ENCODE measurements around the gene PXK. TPM values are rescaled to one million over a fixed set of nuclear protein-coding genes. Genes with fewer than 3 reads are reported as not detected.

PXK gene
- total RNA-seq, 1 experiment from 2014 or later = 353 TPM

- H3K4me2 ChIP-seq (ENCODE audit: low read depth, low read length, poor library complexity, severe bottlenecking) = peak overlapping the region; percentile 95
- H3K9me3 ChIP-seq (ENCODE audit: low read length) = no peaks in the 10 kb centered on the region
- H3K4me1 ChIP-seq (ENCODE audit: low read length) = peaks cover 98% of the 10 kb centered on the region
- no peak overlapping the region for H2AFZ ChIP-seq (ENCODE audit: low read length)
- peak overlapping the region; percentile 36 for H3K4me3 ChIP-seq (ENCODE audit: low read length)
- peaks cover 84% of the 10 kb centered on the region for H3K79me2 ChIP-seq (ENCODE audit: low read length)
- peaks cover 28% of the 10 kb centered on the region; the same call in 1 of the 2 replicates for H3K36me3 ChIP-seq (ENCODE audit: insufficient read depth, low read length)
- no peaks in the 10 kb centered on the region for H3K9me2 ChIP-seq (replicated peaks; ENCODE audit: insufficient read depth, low read length)
- peak overlapping the region; percentile 100 for H3K27ac ChIP-seq (ENCODE audit: low read length)
- DNase-seq = peak; percentile 74
- peak overlapping the region; percentile 74 for H3K9ac ChIP-seq (ENCODE audit: low read length)
- peaks cover 8% of the 10 kb centered on the region; the same call in 1 of the 2 replicates for H4K20me1 ChIP-seq (ENCODE audit: insufficient read depth, low read depth, low read length)
- no peaks in the 10 kb centered on the region for H3K27me3 ChIP-seq (ENCODE audit: low read length)
These were observed 21.2 kb downstream of the PXK start for GRCh38 chr3:58353722-58354553.

GRCh38 chr3:58355179-58355578 lies 22.5 kb downstream of the PXK start:
- no peaks in the 10 kb centered on the region for H3K9me2 ChIP-seq (replicated peaks; ENCODE audit: insufficient read depth, low read length)
- H2AFZ ChIP-seq (ENCODE audit: low read length) = no peak overlapping the region
- peak overlapping the region; percentile 100 for H3K27ac ChIP-seq (ENCODE audit: low read length)
- H3K79me2 ChIP-seq (ENCODE audit: low read length) = peaks cover 96% of the 10 kb centered on the region
- H3K4me1 ChIP-seq (ENCODE audit: low read length) = peaks cover 97% of the 10 kb centered on the region
- DNase-seq = peak; percentile 89
- H3K9ac ChIP-seq (ENCODE audit: low read length) = peak overlapping the region; percentile 74
- peak overlapping the region; percentile 95 for H3K4me2 ChIP-seq (ENCODE audit: low read depth, low read length, poor library complexity, severe bottlenecking)
- H3K27me3 ChIP-seq (ENCODE audit: low read length) = no peaks in the 10 kb centered on the region
- H3K36me3 ChIP-seq (ENCODE audit: insufficient read depth, low read length) = peaks cover 29% of the 10 kb centered on the region; the same call in 1 of the 2 replicates
- peak overlapping the region; percentile 44; the same call in 1 of the 2 replicates for H3K4me3 ChIP-seq (ENCODE audit: low read length)
- H3K9me3 ChIP-seq (ENCODE audit: low read length) = no peaks in the 10 kb centered on the region
- peaks cover 14% of the 10 kb centered on the region; the same call in 1 of the 2 replicates for H4K20me1 ChIP-seq (ENCODE audit: insufficient read depth, low read depth, low read length)

DNA sequence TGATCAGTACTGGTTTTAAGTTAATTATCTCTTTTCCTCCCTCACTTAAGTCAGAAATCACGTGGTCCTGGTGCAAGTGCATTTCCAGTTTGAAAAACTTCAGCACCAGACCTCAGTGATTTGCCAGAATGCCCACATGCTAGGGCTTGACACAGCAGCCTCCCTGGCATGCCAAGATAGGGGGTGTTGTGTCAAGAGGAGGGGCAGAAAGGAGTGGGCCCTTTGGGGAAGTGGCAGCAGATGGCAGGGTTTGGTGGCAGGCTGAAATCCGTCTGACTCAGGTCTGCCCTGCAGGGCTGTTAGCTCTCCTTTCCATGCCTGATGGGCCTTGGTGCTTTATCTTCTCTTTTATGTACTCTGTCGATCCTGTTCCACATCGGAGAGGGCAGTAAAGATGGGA lies 23.4 kb downstream of the PXK start:
- peak; percentile 77 for DNase-seq
- peak overlapping the region; percentile 95 for H3K4me2 ChIP-seq (ENCODE audit: low read depth, low read length, poor library complexity, severe bottlenecking)
- no peaks in the 10 kb centered on the region for H3K9me3 ChIP-seq (ENCODE audit: low read length)
- H4K20me1 ChIP-seq (ENCODE audit: insufficient read depth, low read depth, low read length) = peaks cover 15% of the 10 kb centered on the region; the same call in 1 of the 2 replicates
- H3K9me2 ChIP-seq (replicated peaks; ENCODE audit: insufficient read depth, low read length) = no peaks in the 10 kb centered on the region
- peaks cover 97% of the 10 kb centered on the region for H3K4me1 ChIP-seq (ENCODE audit: low read length)
- H3K36me3 ChIP-seq (ENCODE audit: insufficient read depth, low read length) = peaks cover 29% of the 10 kb centered on the region; the same call in 1 of the 2 replicates
- peak overlapping the region; percentile 74 for H3K9ac ChIP-seq (ENCODE audit: low read length)
- no peaks in the 10 kb centered on the region for H3K27me3 ChIP-seq (ENCODE audit: low read length)
- peak overlapping the region; percentile 44; the same call in 1 of the 2 replicates for H3K4me3 ChIP-seq (ENCODE audit: low read length)
- peaks cover 100% of the 10 kb centered on the region for H3K79me2 ChIP-seq (ENCODE audit: low read length)
- no peak overlapping the region for H2AFZ ChIP-seq (ENCODE audit: low read length)
- peak overlapping the region; percentile 100 for H3K27ac ChIP-seq (ENCODE audit: low read length)

DNA sequence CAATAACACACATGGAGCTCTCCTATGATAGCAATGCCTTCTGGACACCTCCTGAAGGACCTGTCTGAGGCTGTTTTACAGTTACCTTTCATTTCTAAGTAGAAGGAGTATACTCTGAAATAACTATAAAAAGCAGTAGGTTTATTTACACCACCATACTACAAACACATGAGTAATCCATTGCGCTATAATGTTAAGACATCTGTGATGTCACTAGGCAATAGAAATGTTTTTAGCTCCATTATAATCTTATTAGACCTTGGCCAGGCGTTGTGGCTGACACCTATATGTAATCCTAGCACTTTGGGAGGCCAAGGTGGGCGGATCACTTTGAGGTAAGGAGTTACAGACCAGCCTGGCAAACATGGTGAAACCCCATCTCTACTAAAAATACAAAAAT lies 24.7 kb downstream of the PXK start:
- no peak overlapping the region for H2AFZ ChIP-seq (ENCODE audit: low read length)
- H3K36me3 ChIP-seq (ENCODE audit: insufficient read depth, low read length) = peaks cover 23% of the 10 kb centered on the region; the same call in 1 of the 2 replicates
- H3K27ac ChIP-seq (ENCODE audit: low read length) = peak overlapping the region; percentile 100

GRCh38 chr3:58358092-58358491 lies 25.4 kb downstream of the PXK start:
- no peaks in the 10 kb centered on the region for H3K9me3 ChIP-seq (ENCODE audit: low read length)
- no peaks in the 10 kb centered on the region for H3K9me2 ChIP-seq (replicated peaks; ENCODE audit: insufficient read depth, low read length)
- peaks cover 97% of the 10 kb centered on the region for H3K4me1 ChIP-seq (ENCODE audit: low read length)
- H3K79me2 ChIP-seq (ENCODE audit: low read length) = peaks cover 100% of the 10 kb centered on the region
- peak overlapping the region; percentile 100 for H3K27ac ChIP-seq (ENCODE audit: low read length)
- H3K36me3 ChIP-seq (ENCODE audit: insufficient read depth, low read length) = peaks cover 25% of the 10 kb centered on the region; the same call in 1 of the 2 replicates
- no peak overlapping the region for H2AFZ ChIP-seq (ENCODE audit: low read length)
- H3K27me3 ChIP-seq (ENCODE audit: low read length) = no peaks in the 10 kb centered on the region
- no peak overlapping the region for H3K4me3 ChIP-seq (ENCODE audit: low read length)
- peak; percentile 67 for DNase-seq
- H3K9ac ChIP-seq (ENCODE audit: low read length) = no peak overlapping the region
- peaks cover 21% of the 10 kb centered on the region; the same call in 1 of the 2 replicates for H4K20me1 ChIP-seq (ENCODE audit: insufficient read depth, low read depth, low read length)
- no peak overlapping the region for H3K4me2 ChIP-seq (ENCODE audit: low read depth, low read length, poor library complexity, severe bottlenecking)

More for the DNA sequence above, 24.7 kb downstream of the PXK start:
- H3K9me3 ChIP-seq (ENCODE audit: low read length) = no peaks in the 10 kb centered on the region
- peaks cover 97% of the 10 kb centered on the region for H3K4me1 ChIP-seq (ENCODE audit: low read length)
- no peak overlapping the region for H3K9ac ChIP-seq (ENCODE audit: low read length)
- peaks cover 100% of the 10 kb centered on the region for H3K79me2 ChIP-seq (ENCODE audit: low read length)
- H3K27me3 ChIP-seq (ENCODE audit: low read length) = no peaks in the 10 kb centered on the region
- peaks cover 21% of the 10 kb centered on the region; the same call in 1 of the 2 replicates for H4K20me1 ChIP-seq (ENCODE audit: insufficient read depth, low read depth, low read length)
- H3K9me2 ChIP-seq (replicated peaks; ENCODE audit: insufficient read depth, low read length) = no peaks in the 10 kb centered on the region
- H3K4me3 ChIP-seq (ENCODE audit: low read length) = no peak overlapping the region
- no peak overlapping the region for H3K4me2 ChIP-seq (ENCODE audit: low read depth, low read length, poor library complexity, severe bottlenecking)
- no peak for DNase-seq

GRCh38 chr3:58358808-58359207 lies 26.1 kb downstream of the PXK start:
- H3K4me3 ChIP-seq (ENCODE audit: low read length) = no peak overlapping the region
- H2AFZ ChIP-seq (ENCODE audit: low read length) = no peak overlapping the region
- no peaks in the 10 kb centered on the region for H3K9me2 ChIP-seq (replicated peaks; ENCODE audit: insufficient read depth, low read length)
- peaks cover 24% of the 10 kb centered on the region; the same call in 1 of the 2 replicates for H4K20me1 ChIP-seq (ENCODE audit: insufficient read depth, low read depth, low read length)
- DNase-seq = no peak
- peaks cover 97% of the 10 kb centered on the region for H3K4me1 ChIP-seq (ENCODE audit: low read length)
- no peaks in the 10 kb centered on the region for H3K9me3 ChIP-seq (ENCODE audit: low read length)
- no peaks in the 10 kb centered on the region for H3K27me3 ChIP-seq (ENCODE audit: low read length)
- peaks cover 26% of the 10 kb centered on the region; the same call in 1 of the 2 replicates for H3K36me3 ChIP-seq (ENCODE audit: insufficient read depth, low read length)
- H3K9ac ChIP-seq (ENCODE audit: low read length) = no peak overlapping the region
- H3K79me2 ChIP-seq (ENCODE audit: low read length) = peaks cover 100% of the 10 kb centered on the region
- no peak overlapping the region for H3K4me2 ChIP-seq (ENCODE audit: low read depth, low read length, poor library complexity, severe bottlenecking)
- peak overlapping the region; percentile 100 for H3K27ac ChIP-seq (ENCODE audit: low read length)

- Histone ChIP-seq H3K4me3 (ENCODE audit: low read length) (no peak overlapping the region), H3K9ac (ENCODE audit: low read length) (no peak overlapping the region), H4K20me1 (ENCODE audit: insufficient read depth, low read depth, low read length) (peaks cover 30% of the 10 kb centered on the region; the same call in 1 of the 2 replicates), H3K27me3 (ENCODE audit: low read length) (no peaks in the 10 kb centered on the region), H2AFZ (ENCODE audit: low read length) (no peak overlapping the region), H3K79me2 (ENCODE audit: low read length) (peaks cover 100% of the 10 kb centered on the region), H3K36me3 (ENCODE audit: insufficient read depth, low read length) (peaks cover 26% of the 10 kb centered on the region; the same call in 1 of the 2 replicates), H3K27ac (ENCODE audit: low read length) (peak overlapping the region; percentile 43), H3K4me1 (ENCODE audit: low read length) (peaks cover 97% of the 10 kb centered on the region), H3K9me2 (replicated peaks; ENCODE audit: insufficient read depth, low read length) (no peaks in the 10 kb centered on the region), H3K9me3 (ENCODE audit: low read length) (no peaks in the 10 kb centered on the region), H3K4me2 (ENCODE audit: low read depth, low read length, poor library complexity, severe bottlenecking) (no peak overlapping the region)
- DNase-seq = no peak
These were observed 26.9 kb downstream of the PXK start for GRCh38 chr3:58359621-58360020.

- Histone ChIP-seq H3K79me2 (ENCODE audit: low read length) (peaks cover 100% of the 10 kb centered on the region), H3K4me1 (ENCODE audit: low read length) (peaks cover 95% of the 10 kb centered on the region), H4K20me1 (ENCODE audit: insufficient read depth, low read depth, low read length) (peaks cover 49% of the 10 kb centered on the region)
These were observed 29.2 kb downstream of the PXK start for GRCh38 chr3:58361866-58362265.

More at GRCh38 chr3:58361866-58362265, 29.2 kb downstream of the PXK start:
- peak overlapping the region; percentile 70 for H3K27ac ChIP-seq (ENCODE audit: low read length)
- no peaks in the 10 kb centered on the region for H3K9me2 ChIP-seq (replicated peaks; ENCODE audit: insufficient read depth, low read length)
- DNase-seq = peak; percentile 68
- peaks cover 41% of the 10 kb centered on the region for H3K36me3 ChIP-seq (ENCODE audit: insufficient read depth, low read length)
- no peak overlapping the region for H3K4me3 ChIP-seq (ENCODE audit: low read length)
- H3K4me2 ChIP-seq (ENCODE audit: low read depth, low read length, poor library complexity, severe bottlenecking) = peak overlapping the region; percentile 33
- no peak overlapping the region for H3K9ac ChIP-seq (ENCODE audit: low read length)
- H3K27me3 ChIP-seq (ENCODE audit: low read length) = no peaks in the 10 kb centered on the region
- H3K9me3 ChIP-seq (ENCODE audit: low read length) = no peaks in the 10 kb centered on the region
- H2AFZ ChIP-seq (ENCODE audit: low read length) = no peak overlapping the region

Measured in Karpas-422 (cell line).